GM23248 (cell line): Measurements from ENCODE around the gene STAB2. TPM values are rescaled to one million over a fixed set of nuclear protein-coding genes. Genes with fewer than 3 reads are reported as not detected.

Experiments
- DNase-seq: peaks from one replicate; pipeline ENCODE4 v3.0.0-alpha.2; 2015
- H2AFZ ChIP-seq: fragments of 200-600 bp; sonication (generic); 2 replicates; pipeline ENCODE4 v1.6.1; 2016; ENCODE audit warnings: antibody characterized with exemption
- H3F3A ChIP-seq: fragments of 200-600 bp; sonication (generic); 2 replicates; pipeline ENCODE4 v1.6.1; 2016; ENCODE audit warnings: mild to moderate bottlenecking, antibody characterized with exemption, mixed run types; ENCODE audit not compliant: insufficient read depth
- H3K27ac ChIP-seq: fragments of 200-600 bp; sonication (generic); 2 replicates; pipeline ENCODE4 v1.5.1; 2016; ENCODE audit warnings: mild to moderate bottlenecking
- H3K27me3 ChIP-seq: fragments of 200-600 bp; sonication (generic); replicated peaks from 2 replicates; pipeline ENCODE4 v1.6.1; 2016; ENCODE audit warnings: mild to moderate bottlenecking; ENCODE audit not compliant: insufficient read depth
- H3K36me3 ChIP-seq: fragments of 200-600 bp; sonication (generic); 2 replicates; pipeline ENCODE4 v1.6.1; 2016; ENCODE audit warnings: low read depth, mild to moderate bottlenecking
- H3K4me1 ChIP-seq: fragments of 200-600 bp; sonication (generic); 2 replicates; pipeline ENCODE4 v1.6.1; 2016; ENCODE audit warnings: mild to moderate bottlenecking; ENCODE audit not compliant: insufficient read depth
- H3K4me2 ChIP-seq: fragments of 200-600 bp; sonication (generic); one replicate; pipeline ENCODE4 v1.6.1; 2016; ENCODE audit warnings: mild to moderate bottlenecking; ENCODE audit not compliant: unreplicated experiment
- H3K4me3 ChIP-seq: fragments of 200-600 bp; sonication (generic); 2 replicates; pipeline ENCODE4 v1.5.1; 2016; ENCODE audit warnings: mild to moderate bottlenecking
- H3K79me2 ChIP-seq: fragments of 200-600 bp; sonication (generic); 2 replicates; pipeline ENCODE4 v1.6.1; 2016; ENCODE audit warnings: mild to moderate bottlenecking; ENCODE audit not compliant: insufficient read depth
- H3K9ac ChIP-seq: fragments of 200-600 bp; sonication (generic); 2 replicates; pipeline ENCODE4 v1.6.1; 2016; ENCODE audit warnings: mild to moderate bottlenecking
- H3K9me2 ChIP-seq: fragments of 200-600 bp; sonication (generic); 2 replicates; pipeline ENCODE4 v1.6.1; 2016; ENCODE audit warnings: mixed run types, mild to moderate bottlenecking, moderate library complexity; ENCODE audit not compliant: insufficient read depth
- H3K9me3 ChIP-seq: fragments of 200-600 bp; sonication (generic); one replicate; pipeline ENCODE4 v1.6.1; 2017; ENCODE audit warnings: low read depth
- H4K20me1 ChIP-seq: fragments of 200-600 bp; sonication (generic); 2 replicates; pipeline ENCODE4 v1.6.0; 2016; ENCODE audit not compliant: insufficient read depth
- EZH2 ChIP-seq: fragments of 200-600 bp; sonication (generic); IDR thresholded peaks from 2 replicates; pipeline ENCODE4 v1.6.1; 2018; ENCODE audit warnings: antibody characterized with exemption, mild to moderate bottlenecking; ENCODE audit not compliant: insufficient read depth, poor library complexity, severe bottlenecking
- EZH2phosphoT487 ChIP-seq: fragments of 200-600 bp; sonication (generic); IDR thresholded peaks from 2 replicates; pipeline ENCODE4 v1.6.1; 2018; ENCODE audit warnings: antibody characterized with exemption, moderate library complexity, mild to moderate bottlenecking, low read depth; ENCODE audit not compliant: insufficient read depth
- WGBS, 2 experiments: methylation state at CpG; one replicate each; pipeline ENCODE4 v1.1.6; 2015 to 2017; ENCODE audit warnings: low lambda C conversion rate in 2 of 2, low coverage in 1 of 2; ENCODE audit errors: missing lambda C conversion rate in 2 of 2; 5-methylcytosine and 5-hydroxymethylcytosine counted together
- in situ Hi-C: fragments of 300-500 bp; cut with MboI; formaldehyde crosslinking; loops from 2 replicates; pipeline ENCODE4 v1.15.0; 2020
- polyA plus RNA-seq: library from polyadenylated mRNA; unstranded; fragments of >200 nt; fragmentation: Nextera tagmentation; extraction: Ambion mirVana; gene quantifications from 2 replicates; pipeline ENCODE4 v1.2.1, GENCODE V29; 2016
- total RNA-seq: library from RNA; depleted of rRNA; stranded (reverse); fragments of >200 nt; shearing (Covaris generic); gene quantifications from 2 replicates; pipeline ENCODE4 v1.2.3, GENCODE V29; 2014

Gene STAB2
- total and polyA plus RNA-seq, 2 experiments from 2014 or later = not detected

- no peaks in the 10 kb centered on the region for H3F3A ChIP-seq
- DNase-seq = no peak
- H3K27ac ChIP-seq = no peak overlapping the region
- no peak overlapping the region for H3K4me2 ChIP-seq
- no peak overlapping the region for H3K4me3 ChIP-seq
- no peaks in the 10 kb centered on the region for H3K9me2 ChIP-seq
- H3K9me3 ChIP-seq = no peaks in the 10 kb centered on the region
- no peaks in the 10 kb centered on the region for H3K36me3 ChIP-seq
- peaks cover 30% of the 10 kb centered on the region; the same call in 1 of the 2 replicates for H3K27me3 ChIP-seq
- no peak for TF ChIP-seq EZH2
- no peak for TF ChIP-seq EZH2phosphoT487
- 48 to 58% methylated on average over 8 of the region's 8 CpGs for WGBS, 2 experiments
- 0 out of 2 replicates have a peak, but pooled peaks cover 6% of the 10 kb centered on the region for H3K4me1 ChIP-seq
- no peaks in the 10 kb centered on the region for H3K79me2 ChIP-seq
- H3K9ac ChIP-seq = no peak overlapping the region
- in situ Hi-C loops = no loop called here
- H4K20me1 ChIP-seq = no peaks in the 10 kb centered on the region
- no peak overlapping the region for H2AFZ ChIP-seq
Measured at GRCh38 chr12:103668520-103668919, 81.4 kb downstream of the STAB2 start.

DNA sequence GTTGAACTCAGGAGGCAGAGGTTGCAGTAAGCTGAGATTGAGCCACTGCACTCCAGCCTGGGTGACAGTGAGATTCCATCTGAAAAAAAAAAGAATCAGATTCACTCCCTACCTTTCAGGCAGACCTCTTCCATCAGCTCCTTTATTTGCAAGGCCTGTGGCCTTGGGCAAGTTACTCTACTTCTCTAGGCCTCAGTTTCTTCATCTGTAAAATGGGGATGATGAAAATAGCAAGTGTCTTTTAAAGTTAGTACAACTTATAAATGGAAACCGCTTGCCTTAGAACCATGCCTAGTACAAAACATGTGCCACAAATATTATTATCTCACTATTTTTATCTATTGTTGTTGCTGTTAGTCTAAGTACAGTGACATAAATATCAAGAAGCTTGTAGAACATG lies 84.3 kb downstream of the STAB2 start:
- H3K36me3 ChIP-seq = no peaks in the 10 kb centered on the region
- H4K20me1 ChIP-seq = no peaks in the 10 kb centered on the region
- H2AFZ ChIP-seq = no peak overlapping the region
- no peaks in the 10 kb centered on the region for H3K9me2 ChIP-seq
- no peaks in the 10 kb centered on the region for H3K9me3 ChIP-seq
- H3K9ac ChIP-seq = no peak overlapping the region
- 85 to 91% methylated on average over 1 of the region's 1 CpG for WGBS, 2 experiments
- H3K27ac ChIP-seq = no peak overlapping the region
- H3K4me2 ChIP-seq = no peak overlapping the region
- no peaks in the 10 kb centered on the region for H3K79me2 ChIP-seq
- no peak for DNase-seq
- TF ChIP-seq EZH2 (no peak), EZH2phosphoT487 (no peak)
- H3K27me3 ChIP-seq = peaks cover 9% of the 10 kb centered on the region; the same call in 1 of the 2 replicates
- no peaks in the 10 kb centered on the region for H3F3A ChIP-seq
- 0 out of 2 replicates have a peak, but pooled peaks cover 6% of the 10 kb centered on the region for H3K4me1 ChIP-seq
- in situ Hi-C loops = no loop called here
- no peak overlapping the region for H3K4me3 ChIP-seq

DNA sequence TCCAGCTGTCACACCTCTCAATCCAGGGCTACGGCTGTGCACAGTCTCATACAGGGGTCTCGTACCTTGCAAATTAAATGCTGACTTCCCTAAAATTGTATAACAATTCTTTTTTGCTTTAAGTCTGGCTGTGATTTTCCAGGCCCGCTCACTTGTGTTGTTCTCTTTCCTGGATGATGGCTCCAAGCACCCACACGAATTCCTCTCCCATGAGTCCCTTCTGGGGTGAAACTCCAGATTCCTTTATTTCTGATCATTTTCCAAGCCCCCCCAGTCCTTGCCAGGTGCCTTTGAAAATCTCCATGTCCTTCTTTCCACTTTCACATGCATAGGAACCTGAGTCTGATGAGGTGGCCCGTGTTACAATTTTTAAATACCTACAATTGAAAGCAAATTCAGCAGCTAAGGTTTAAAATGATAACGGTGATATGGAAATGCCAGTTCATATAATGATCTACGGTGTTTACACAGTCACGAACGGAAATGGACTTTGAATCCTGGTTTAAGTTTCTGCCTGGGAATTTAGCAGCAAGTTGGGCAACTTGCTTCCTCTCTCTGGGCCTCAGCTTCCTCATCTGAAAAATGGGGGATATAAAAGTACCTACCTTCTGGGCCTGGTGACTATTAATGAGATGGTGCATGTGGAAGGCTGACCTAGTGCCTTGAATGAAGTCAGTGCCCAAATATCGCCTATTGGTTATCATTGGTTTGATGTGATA lies 85.5 kb downstream of the STAB2 start:
- TF ChIP-seq EZH2phosphoT487 (no peak), EZH2 (no peak)
- no peaks in the 10 kb centered on the region; the same call in 1 of the 2 replicates for H3K27me3 ChIP-seq
- no peaks in the 10 kb centered on the region for H3K9me3 ChIP-seq
- H3K9me2 ChIP-seq = no peaks in the 10 kb centered on the region
- no peak overlapping the region for H3K4me3 ChIP-seq
- WGBS, 2 experiments = 69 to 70% methylated on average over 10 of the region's 10 CpGs
- H3K36me3 ChIP-seq = no peaks in the 10 kb centered on the region
- 0 out of 2 replicates have a peak, but pooled peaks cover 6% of the 10 kb centered on the region for H3K4me1 ChIP-seq
- no peaks in the 10 kb centered on the region for H4K20me1 ChIP-seq
- H3F3A ChIP-seq = no peaks in the 10 kb centered on the region
- H3K79me2 ChIP-seq = no peaks in the 10 kb centered on the region
- H2AFZ ChIP-seq = no peak overlapping the region
- in situ Hi-C loops = no loop called here
- no peak overlapping the region for H3K9ac ChIP-seq
- H3K27ac ChIP-seq = no peak overlapping the region
- H3K4me2 ChIP-seq = no peak overlapping the region
- peak; percentile 49 for DNase-seq

- Histone ChIP-seq H3K4me3 (no peak overlapping the region), H4K20me1 (no peaks in the 10 kb centered on the region), H3F3A (no peaks in the 10 kb centered on the region), H3K79me2 (no peaks in the 10 kb centered on the region), H3K9ac (no peak overlapping the region), H3K9me3 (no peaks in the 10 kb centered on the region), H3K27me3 (no peaks in the 10 kb centered on the region; the same call in 1 of the 2 replicates), H3K4me1 (0 out of 2 replicates have a peak, but pooled peaks cover 6% of the 10 kb centered on the region), H3K36me3 (no peaks in the 10 kb centered on the region), H3K4me2 (no peak overlapping the region), H3K27ac (no peak overlapping the region), H2AFZ (no peak overlapping the region), H3K9me2 (no peaks in the 10 kb centered on the region)
- TF ChIP-seq EZH2 (no peak), EZH2phosphoT487 (no peak)
- in situ Hi-C loops = no loop called here
- no peak for DNase-seq
- WGBS, 2 experiments = 60 to 67% methylated on average over 6 of the region's 6 CpGs
Measured at GRCh38 chr12:103673487-103673886, 86.4 kb downstream of the STAB2 start.
